Raji (cell line): ENCODE results near the gene CCDC149.

Experiments
- POLR2A ChIP-seq: IDR thresholded peaks from 2 replicates; pipeline ENCODE4 v1.6.1; 2011; ENCODE audit warnings: low read depth, low read length, control low read depth; ENCODE audit not compliant: insufficient read depth

Gene CCDC149

GRCh38 chr4:24794480-24794879, 118.4 kb downstream of the CCDC149 start:
- TF ChIP-seq POLR2A: no peak

GRCh38 chr4:24794051-24794450, 118.8 kb downstream of the CCDC149 start:
- no peak for TF ChIP-seq POLR2A

- TF ChIP-seq POLR2A: no peak
These were observed 119.4 kb downstream of the CCDC149 start for GRCh38 chr4:24793219-24794005.

GRCh38 chr4:24792552-24792951, 120.3 kb downstream of the CCDC149 start:
- TF ChIP-seq POLR2A: no peak

- no peak for TF ChIP-seq POLR2A
These were observed 121.8 kb downstream of the CCDC149 start for GRCh38 chr4:24791043-24791442.

- TF ChIP-seq POLR2A: no peak
These were observed 129.3 kb downstream of the CCDC149 start for GRCh38 chr4:24783506-24783905.

- TF ChIP-seq POLR2A: no peak
These were observed 130.7 kb downstream of the CCDC149 start for GRCh38 chr4:24781999-24782745.

GRCh38 chr4:24780936-24781495, 131.8 kb downstream of the CCDC149 start:
- TF ChIP-seq POLR2A: no peak

- no peak for TF ChIP-seq POLR2A
These were observed 134.2 kb downstream of the CCDC149 start for GRCh38 chr4:24778464-24779225.

- TF ChIP-seq POLR2A: no peak
These were observed 135.0 kb downstream of the CCDC149 start for GRCh38 chr4:24777536-24778463.

GRCh38 chr4:24775750-24776149, 137.1 kb downstream of the CCDC149 start:
- TF ChIP-seq POLR2A: no peak

GRCh38 chr4:24775032-24775605, 137.7 kb downstream of the CCDC149 start:
- no peak for TF ChIP-seq POLR2A

- no peak for TF ChIP-seq POLR2A
These were observed 138.4 kb downstream of the CCDC149 start for GRCh38 chr4:24774452-24774851.

- TF ChIP-seq POLR2A: no peak
These were observed 139.9 kb downstream of the CCDC149 start for GRCh38 chr4:24772952-24773351.
